IPS DF 6.9 (cell line): Measurements from ENCODE around the gene TOMM20.
"Not testable (repeated sequence)": the region's sequence is repeated elsewhere in the genome, so short reads cannot be mapped to it uniquely, and the experiment has no call there.

Experiments
- DNase-seq: peaks from one replicate; pipeline ENCODE4 v3.0.0-alpha.2; 2013; ENCODE audit warnings: low read depth, low spot score
- H3K27ac ChIP-seq: one replicate; pipeline ENCODE4 v1.5.1; 2013; ENCODE audit warnings: low read length, control low read depth
- H3K27me3 ChIP-seq: 2 replicates; pipeline ENCODE4 v1.6.1; 2013; ENCODE audit warnings: mild to moderate bottlenecking, low read length; ENCODE audit not compliant: control insufficient read depth, insufficient read depth
- H3K36me3 ChIP-seq: 2 replicates; pipeline ENCODE4 v1.6.1; 2013; ENCODE audit warnings: low read length; ENCODE audit not compliant: control insufficient read depth, insufficient read depth
- H3K4me1 ChIP-seq: 2 replicates; pipeline ENCODE4 v1.6.1; 2013; ENCODE audit warnings: low read length; ENCODE audit not compliant: control insufficient read depth, insufficient read depth
- H3K4me3 ChIP-seq: 2 replicates; pipeline ENCODE4 v1.5.1; 2013; ENCODE audit warnings: mild to moderate bottlenecking, low read length
- H3K9me3 ChIP-seq: 2 replicates; pipeline ENCODE4 v1.6.1; 2013; ENCODE audit warnings: low read length, inconsistent platforms; ENCODE audit not compliant: control insufficient read depth, insufficient read depth
- WGBS: extraction: QIAGEN DNeasy Blood & Tissue Kit; methylation state at CpG from one replicate; pipeline ENCODE4 v1.1.7; 2013; ENCODE audit warnings: mixed read lengths, missing lambda C conversion rate; ENCODE audit not compliant: insufficient read length, insufficient coverage; 5-methylcytosine and 5-hydroxymethylcytosine counted together

Gene TOMM20

DNA sequence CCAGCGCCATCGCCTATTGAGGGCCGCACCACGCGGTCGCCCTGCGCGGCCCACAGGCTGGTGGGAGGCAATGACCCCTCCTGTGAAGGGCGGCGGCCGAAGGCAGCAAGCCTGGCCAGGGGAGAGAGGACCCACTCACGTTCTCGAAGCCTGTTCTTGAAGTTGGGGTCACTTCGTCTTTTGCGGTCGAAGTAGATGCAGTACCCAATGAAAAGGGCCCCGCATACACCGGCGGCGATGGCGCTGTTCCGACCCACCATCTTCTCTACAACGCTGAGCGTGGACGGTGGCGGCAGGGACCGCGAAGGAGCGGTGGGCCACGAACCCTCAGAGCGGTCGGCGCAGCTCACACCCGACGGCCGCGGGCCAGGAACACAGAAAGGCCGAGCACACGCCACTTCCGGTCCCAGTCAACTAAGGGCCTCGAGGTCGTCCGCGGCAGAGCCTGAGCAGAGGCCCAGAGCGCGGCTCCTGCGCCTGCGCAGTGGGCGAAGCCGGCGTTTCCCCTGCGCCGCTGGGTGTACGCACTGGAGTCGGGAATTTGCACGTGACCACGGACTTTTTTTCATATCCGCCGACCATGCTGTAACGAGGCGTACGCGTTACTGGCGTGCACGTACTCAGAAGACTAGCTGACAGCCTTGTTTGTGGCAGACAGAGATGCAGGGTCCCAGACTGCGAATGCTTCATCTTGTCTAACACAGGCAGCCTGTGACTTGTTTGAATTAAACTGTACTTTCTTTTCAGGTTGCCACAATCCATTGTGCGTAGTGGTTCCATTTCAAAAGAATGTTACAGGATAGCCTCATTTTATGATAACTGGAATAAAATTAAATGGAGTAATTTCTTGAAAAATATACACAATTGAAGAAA lies at the start of gene TOMM20:
TOMM20 (minus strand) TSS at position 382 of the 873 bp plus-strand sequence; CDS start at position 260, 122 bp downstream.
- WGBS: no CpG with 5 or more reads among the region's 67 CpGs
- no peak within 1 kb of the TSS for H3K27ac ChIP-seq
- H3K4me3 ChIP-seq: peak within 1 kb of the TSS; percentile 85
- H3K36me3 ChIP-seq: peaks cover 3% of the 10 kb centered on the region; the same call in 1 of the 2 replicates
- no peaks in the 10 kb centered on the region for H3K27me3 ChIP-seq
- no peaks in the 10 kb centered on the region for H3K9me3 ChIP-seq
- peak; percentile 94 for DNase-seq
- H3K4me1 ChIP-seq: no peaks in the 10 kb centered on the region

DNA sequence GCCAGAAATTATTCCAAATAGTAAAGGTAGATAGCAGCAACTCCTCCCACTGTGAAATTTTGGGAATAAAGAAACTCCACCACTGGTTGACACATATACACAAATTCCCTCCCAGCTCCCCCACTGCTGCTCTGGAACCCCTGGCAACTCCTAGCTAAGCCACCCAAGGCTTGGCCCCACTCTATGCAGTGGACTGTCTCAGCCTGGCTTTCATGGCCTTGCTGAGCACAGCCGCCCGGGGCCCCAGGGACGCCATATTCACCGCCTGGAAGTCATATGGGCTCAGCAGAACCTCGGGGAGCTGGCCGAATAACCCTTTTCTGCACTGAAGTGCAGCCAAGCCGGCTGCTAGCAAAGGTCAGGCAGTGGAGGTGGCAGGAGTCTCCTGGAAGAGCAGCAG lies 47.8 kb upstream of the TOMM20 start:
- Histone ChIP-seq H3K27ac (no peak overlapping the region), H3K4me1 (no peaks in the 10 kb centered on the region), H3K36me3 (peaks cover 4% of the 10 kb centered on the region; the same call in 1 of the 2 replicates), H3K27me3 (no peaks in the 10 kb centered on the region), H3K9me3 (no peaks in the 10 kb centered on the region), H3K4me3 (no peak overlapping the region)
- no peak for DNase-seq
- WGBS: no CpG with 5 or more reads among the region's 7 CpGs

DNA sequence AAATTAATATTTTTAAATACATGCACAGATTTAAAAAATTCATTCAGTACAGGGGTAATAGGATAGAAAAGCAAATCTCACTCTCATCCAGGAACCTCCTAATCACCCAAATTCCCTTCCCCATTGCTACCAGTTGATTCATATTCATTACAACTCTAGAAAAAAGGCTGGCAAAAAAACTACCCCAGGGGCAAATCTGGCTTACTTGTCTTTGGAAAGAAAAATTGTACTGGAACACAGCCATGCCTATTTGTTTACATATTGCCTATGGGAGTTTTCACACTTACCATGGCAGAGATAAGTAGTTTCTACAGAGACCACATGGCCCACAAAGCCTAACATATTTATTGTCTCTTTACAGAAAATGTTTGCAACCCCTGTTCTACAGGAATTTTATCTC lies 41.3 kb upstream of the TOMM20 start:
- no peaks in the 10 kb centered on the region for H3K9me3 ChIP-seq
- H3K36me3 ChIP-seq: peaks cover 3% of the 10 kb centered on the region; the same call in 1 of the 2 replicates
- no peak overlapping the region for H3K4me3 ChIP-seq
- no peak for DNase-seq
- no peaks in the 10 kb centered on the region for H3K27me3 ChIP-seq
- H3K4me1 ChIP-seq: no peaks in the 10 kb centered on the region
- no peak overlapping the region for H3K27ac ChIP-seq

DNA sequence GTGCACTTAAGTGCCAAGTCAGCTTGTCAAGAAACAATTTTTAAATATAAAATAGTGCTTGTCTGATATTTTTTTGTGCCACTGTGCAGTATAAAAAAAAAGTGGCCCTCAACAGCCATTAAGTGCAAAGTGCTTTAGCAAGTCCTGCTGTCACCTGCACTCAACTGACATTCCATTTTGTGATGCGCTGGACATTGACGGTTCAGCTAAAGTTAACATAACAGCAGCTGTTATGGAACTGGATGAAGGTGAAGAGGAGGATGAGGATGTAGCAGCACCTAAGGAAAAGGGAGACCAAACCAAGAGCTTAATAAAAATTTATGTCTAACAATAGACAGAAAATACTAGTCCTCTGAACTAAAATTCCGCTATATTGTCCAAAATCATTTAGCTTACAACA lies 39.7 kb upstream of the TOMM20 start:
- no peaks in the 10 kb centered on the region for H3K36me3 ChIP-seq
- H3K27ac ChIP-seq: no peak overlapping the region
- no peaks in the 10 kb centered on the region for H3K9me3 ChIP-seq
- no peaks in the 10 kb centered on the region for H3K4me1 ChIP-seq
- no peaks in the 10 kb centered on the region for H3K27me3 ChIP-seq
- no CpG with 5 or more reads among the region's 3 CpGs for WGBS
- no peak overlapping the region for H3K4me3 ChIP-seq
- DNase-seq: no peak

DNA sequence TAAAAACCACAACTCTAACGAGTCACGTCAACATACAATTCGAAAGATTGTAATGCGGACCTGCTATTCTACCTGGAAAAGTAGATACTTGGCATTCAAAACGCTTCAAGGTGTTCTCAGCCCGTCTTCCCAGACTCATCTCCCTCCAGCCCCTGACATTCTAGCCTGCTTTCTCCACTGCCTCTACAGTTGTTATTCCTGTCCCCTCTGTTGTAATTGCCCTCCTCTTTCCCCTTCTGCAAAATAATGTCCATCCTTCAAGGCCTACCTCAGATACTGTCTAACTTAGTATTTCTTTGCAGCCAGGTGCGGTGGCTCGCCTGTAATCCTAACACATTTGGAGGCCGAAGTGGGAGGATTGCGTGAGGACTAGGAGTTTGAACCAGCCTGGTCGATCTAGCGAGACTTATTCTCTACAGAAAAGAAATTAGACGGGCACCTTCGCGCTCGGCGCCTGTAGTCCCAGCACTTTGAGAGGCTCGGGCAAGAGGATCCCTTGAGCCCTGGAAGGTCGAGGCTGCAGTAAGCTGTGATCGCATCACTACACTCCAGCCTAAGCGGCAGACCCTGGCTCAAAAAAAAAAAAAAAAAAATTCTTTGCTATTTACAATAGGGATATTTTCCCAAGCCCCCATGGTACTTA lies 33.2 kb upstream of the TOMM20 start:
- H3K27ac ChIP-seq: no peak overlapping the region
- peak overlapping the region; percentile 69; the same call in 1 of the 2 replicates for H3K4me3 ChIP-seq
- no peaks in the 10 kb centered on the region for H3K9me3 ChIP-seq
- no peak for DNase-seq
- no peaks in the 10 kb centered on the region for H3K27me3 ChIP-seq
- peaks cover 3% of the 10 kb centered on the region; the same call in 1 of the 2 replicates for H3K36me3 ChIP-seq
- no peaks in the 10 kb centered on the region for H3K4me1 ChIP-seq
- no CpG with 5 or more reads among the region's 21 CpGs for WGBS

DNA sequence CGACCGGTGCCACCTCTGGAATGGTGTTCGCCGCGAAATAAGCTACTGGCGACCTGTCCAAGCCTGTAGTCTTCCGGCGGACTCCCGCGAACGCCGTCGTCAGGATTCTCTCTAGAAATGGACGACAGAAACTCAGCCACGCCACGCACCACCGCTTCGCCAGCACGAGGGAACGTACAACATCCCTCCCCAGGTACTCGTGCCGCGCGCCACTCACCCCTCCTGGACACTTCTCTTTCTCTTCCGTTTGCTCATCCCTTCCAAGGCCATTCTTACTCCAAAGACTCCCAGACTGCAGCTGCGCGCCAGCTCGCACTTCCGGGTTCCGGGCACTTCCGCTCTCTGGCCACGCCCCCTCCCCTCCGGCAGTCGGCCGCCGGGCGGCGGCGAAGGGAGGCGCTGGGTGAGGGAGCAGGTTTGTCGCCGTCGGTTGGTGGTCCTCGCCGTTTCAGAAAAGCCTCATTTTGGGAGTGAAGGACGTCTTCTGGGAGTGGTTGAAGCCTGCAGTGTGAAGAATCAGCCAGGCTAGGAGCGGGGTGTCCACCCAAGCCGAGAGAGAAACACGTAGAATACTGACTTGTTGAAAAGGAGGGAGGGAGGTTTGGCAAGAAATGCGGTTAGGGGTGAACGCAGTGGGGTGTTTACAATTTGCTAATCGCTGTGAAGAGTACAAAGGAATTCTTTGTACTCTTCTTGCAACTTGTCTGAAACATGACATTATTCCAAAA lies 32.5 kb upstream of the TOMM20 start, which contains the start of gene RBM34:
RBM34 (minus strand) TSS at position 294 of the 728 bp plus-strand sequence; CDS start at position 270, 24 bp downstream.
- H3K36me3 ChIP-seq: peaks cover 3% of the 10 kb centered on the region; the same call in 1 of the 2 replicates
- DNase-seq: peak; percentile 67
- no CpG with 5 or more reads among the region's 52 CpGs for WGBS
- H3K9me3 ChIP-seq: no peaks in the 10 kb centered on the region
- H3K4me3 ChIP-seq: peak within 1 kb of the TSS; percentile 69
- H3K4me1 ChIP-seq: no peaks in the 10 kb centered on the region
- H3K27ac ChIP-seq: no peak within 1 kb of the TSS
- H3K27me3 ChIP-seq: no peaks in the 10 kb centered on the region

DNA sequence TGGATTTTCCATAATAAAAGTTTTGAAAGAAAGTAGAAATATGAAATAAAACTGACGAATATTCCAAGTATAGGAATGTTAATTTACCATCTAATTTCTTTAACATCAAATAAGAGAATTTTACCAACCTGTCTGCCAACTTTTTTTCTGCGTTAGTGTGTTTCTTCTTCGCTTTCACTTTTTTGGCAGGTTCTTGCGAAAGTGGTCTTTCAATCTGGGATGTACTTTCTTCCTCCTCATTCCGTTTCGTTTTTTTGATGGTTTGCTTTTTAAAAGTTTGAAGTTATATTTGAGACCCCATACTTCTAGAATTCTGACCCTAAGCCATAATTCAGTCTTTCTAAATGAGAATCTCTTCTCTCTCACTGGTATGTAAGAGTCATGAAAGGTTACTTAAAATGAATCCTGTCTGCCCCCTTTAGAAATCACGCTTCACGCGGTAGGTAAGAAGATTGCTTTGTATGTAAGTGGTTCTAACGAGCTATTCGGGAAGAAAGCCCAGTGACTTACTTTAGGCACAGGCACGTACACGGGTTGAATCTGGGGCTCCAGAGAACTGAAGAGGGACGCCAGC lies 31.8 kb upstream of the TOMM20 start:
- Histone ChIP-seq H3K27me3 (no peaks in the 10 kb centered on the region), H3K36me3 (peaks cover 3% of the 10 kb centered on the region; the same call in 1 of the 2 replicates), H3K4me3 (peak overlapping the region; percentile 69), H3K4me1 (no peaks in the 10 kb centered on the region), H3K27ac (no peak overlapping the region), H3K9me3 (no peaks in the 10 kb centered on the region)
- no CpG with 5 or more reads among the region's 14 CpGs for WGBS
- DNase-seq: no peak

DNA sequence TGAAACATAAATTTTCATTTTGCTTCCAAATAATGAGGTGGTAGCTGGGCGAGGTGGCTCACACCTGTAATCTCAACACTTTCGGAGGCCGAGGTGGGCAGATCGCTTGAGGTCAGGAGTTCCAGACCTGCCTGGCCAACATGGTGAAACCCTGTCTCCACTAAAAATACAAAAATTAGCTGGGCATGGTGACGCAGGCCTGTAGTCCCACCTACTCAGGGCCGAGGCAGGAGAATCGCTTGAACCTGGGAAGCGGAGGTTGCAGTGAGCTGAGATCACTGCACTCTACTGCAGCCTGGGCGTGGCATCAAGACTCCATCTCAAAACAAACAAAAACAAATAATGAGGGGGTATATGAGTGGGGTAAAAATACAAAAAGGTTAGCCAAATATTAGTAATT lies 31.3 kb upstream of the TOMM20 start:
- not testable (repeated sequence) for H3K4me3 ChIP-seq, H3K4me1 ChIP-seq, H3K9me3 ChIP-seq, DNase-seq, H3K27ac ChIP-seq, H3K36me3 ChIP-seq, H3K27me3 ChIP-seq
- no CpG with 5 or more reads among the region's 9 CpGs for WGBS

DNA sequence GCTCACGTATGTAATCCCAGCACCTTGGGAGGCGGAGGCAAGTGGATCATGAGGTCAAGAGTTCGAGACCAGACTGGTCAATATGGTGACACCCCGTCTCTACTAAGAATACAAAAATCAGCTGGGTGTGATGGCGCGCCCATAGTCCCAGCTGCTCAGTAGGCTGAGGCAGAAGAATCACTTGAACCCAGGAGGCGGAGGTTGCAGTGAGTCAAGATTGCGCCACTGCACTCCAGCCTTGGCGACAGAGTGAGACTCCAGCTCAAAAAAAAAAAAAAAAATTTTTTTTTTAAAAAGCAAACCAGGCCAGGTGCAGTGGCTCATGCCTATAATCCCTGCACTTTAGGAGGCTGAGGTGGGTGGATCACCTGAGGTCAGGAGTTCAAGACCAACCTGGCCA lies 30.6 kb upstream of the TOMM20 start:
- not testable (repeated sequence) for H3K27me3 ChIP-seq, H3K4me3 ChIP-seq, DNase-seq, H3K36me3 ChIP-seq, H3K4me1 ChIP-seq, H3K27ac ChIP-seq, H3K9me3 ChIP-seq
- no CpG with 5 or more reads among the region's 9 CpGs for WGBS

DNA sequence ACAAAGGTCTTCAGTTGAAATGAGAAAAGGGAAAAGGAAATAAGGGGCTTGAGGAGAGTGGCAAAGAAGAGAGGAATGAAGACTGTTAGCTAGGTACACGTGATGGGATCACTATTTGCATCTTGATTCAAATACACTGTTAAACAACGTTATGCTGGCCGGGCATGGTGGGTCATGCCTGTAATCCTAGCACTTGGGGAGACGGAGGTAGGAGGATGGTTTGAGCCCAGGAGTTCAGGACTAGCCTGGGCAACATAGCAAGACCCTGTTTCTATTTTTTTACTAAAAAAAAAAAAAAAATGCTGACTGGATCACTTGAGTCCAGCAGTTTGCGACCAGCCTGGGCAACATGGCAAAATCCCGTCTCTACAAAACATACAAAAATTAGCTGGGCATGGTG lies 30.0 kb upstream of the TOMM20 start:
- peaks cover 9% of the 10 kb centered on the region; the same call in 1 of the 2 replicates for H3K36me3 ChIP-seq
- no peaks in the 10 kb centered on the region for H3K9me3 ChIP-seq
- WGBS: no CpG with 5 or more reads among the region's 6 CpGs
- no peaks in the 10 kb centered on the region for H3K27me3 ChIP-seq
- H3K4me3 ChIP-seq: no peak overlapping the region
- no peak for DNase-seq
- no peaks in the 10 kb centered on the region for H3K4me1 ChIP-seq
- no peak overlapping the region for H3K27ac ChIP-seq
